ENCODE data around the gene NOL4L.

- no peak for TF ChIP-seq CTCF (conservative IDR thresholded peaks at IDR 0.05; ENCODE audit: low read depth in 2 of 2)
- TF ChIP-seq REST (IDR thresholded peaks at IDR 0.05; ENCODE audit: unreplicated experiment): no peak
- TF ChIP-seq EZH2 (IDR thresholded peaks at IDR 0.05; ENCODE audit: low read depth, unreplicated experiment): no peak
- TF ChIP-seq JUNB (IDR thresholded peaks at IDR 0.05; ENCODE audit: unreplicated experiment): no peak
- no peak for TF ChIP-seq POLR2AphosphoS5 (IDR thresholded peaks at IDR 0.05; ENCODE audit: low read depth)
- TF ChIP-seq CREB1 (CRISPR knock-in tag; IDR thresholded peaks at IDR 0.05; ENCODE audit: low read depth): no peak
- no peak for TF ChIP-seq STAT1 (IDR thresholded peaks at IDR 0.05; ENCODE audit: unreplicated experiment)
- TF ChIP-seq EZH2phosphoT487 (IDR thresholded peaks at IDR 0.05; ENCODE audit: unreplicated experiment): no peak
- no peak for TF ChIP-seq ZNF114 (CRISPR knock-in tag; IDR thresholded peaks at IDR 0.05)
- TF ChIP-seq ZNF462 (CRISPR knock-in tag; IDR thresholded peaks at IDR 0.05): no peak
Observed at GRCh38 chr20:32606107-32606506, 21.0 kb upstream of the NOL4L start.

Data from GM23338 (cell line).